Measurements from ENCODE around the gene MUSTN1.

Gene MUSTN1

GRCh38 chr3:52787246-52787645, 47.6 kb downstream of the MUSTN1 start:
- Histone ChIP-seq H3K36me3 (replicated peaks) (no peaks in the 10 kb centered on the region), H3K4me3 (ENCODE audit: low read depth, low read length) (no peak overlapping the region), H3K27ac (no peak overlapping the region), H3K27me3 (replicated peaks) (no peaks in the 10 kb centered on the region)
- TF ChIP-seq CTCF (IDR thresholded peaks at IDR 0.05; ENCODE audit: low read depth, low read length, missing control alignments): no peak
- in situ Hi-C loops (cut with HindIII; ENCODE audit: low pct_ligation_motif_present, low sequenced_read_pairs): no loop called here
- DNase-seq: no peak

DNA sequence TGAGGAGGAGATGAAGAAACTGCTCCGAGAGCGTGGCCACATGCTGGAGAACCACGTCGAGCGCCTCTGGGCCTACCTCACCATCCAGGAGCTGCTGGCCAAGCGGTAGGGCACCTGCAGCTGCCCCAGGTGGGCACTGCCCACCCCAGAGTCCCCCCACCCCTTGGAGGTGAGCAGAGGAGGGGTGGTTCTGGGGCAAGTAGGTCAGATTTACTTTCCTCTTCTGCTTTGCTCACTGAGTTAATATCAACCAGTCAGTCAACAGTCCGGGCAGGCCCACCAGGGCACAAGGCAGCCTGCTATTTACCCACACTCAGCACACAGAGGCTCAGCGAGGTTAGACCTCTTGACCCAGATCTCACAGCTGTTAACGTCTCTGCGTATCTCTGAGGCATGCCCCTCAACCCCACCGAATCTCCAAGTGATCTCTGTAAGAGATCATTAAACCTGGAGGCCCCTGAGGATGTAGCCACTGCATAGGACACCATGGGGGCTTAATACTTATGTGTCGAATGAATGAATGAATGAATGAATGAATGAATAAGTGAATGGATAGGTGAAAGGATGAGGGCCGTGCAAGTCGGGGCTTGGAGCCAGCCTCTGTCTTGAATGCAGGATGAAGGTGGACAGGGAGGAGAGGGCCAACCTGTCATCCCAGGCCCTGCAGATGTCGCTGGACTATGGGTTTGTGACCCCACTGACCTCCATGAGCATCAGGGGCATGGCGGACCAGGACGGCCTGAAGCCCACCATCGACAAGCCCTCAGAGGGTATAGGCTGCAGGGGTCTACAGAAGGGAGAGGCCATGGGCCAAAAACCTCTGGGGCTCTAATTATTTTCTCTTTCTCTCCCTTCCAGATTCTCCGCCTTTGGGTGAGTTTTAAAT, 48.2 kb downstream of the MUSTN1 start:
- no peak for TF ChIP-seq CTCF (IDR thresholded peaks at IDR 0.05; ENCODE audit: low read depth, low read length, missing control alignments)
- DNase-seq: no peak
- H3K27me3 ChIP-seq (replicated peaks): peaks cover 4% of the 10 kb centered on the region
- H3K27ac ChIP-seq: no peak overlapping the region
- H3K4me3 ChIP-seq (ENCODE audit: low read depth, low read length): no peak overlapping the region
- H3K36me3 ChIP-seq (replicated peaks): no peaks in the 10 kb centered on the region
- in situ Hi-C loops (cut with HindIII; ENCODE audit: low pct_ligation_motif_present, low sequenced_read_pairs): no loop called here

DNA sequence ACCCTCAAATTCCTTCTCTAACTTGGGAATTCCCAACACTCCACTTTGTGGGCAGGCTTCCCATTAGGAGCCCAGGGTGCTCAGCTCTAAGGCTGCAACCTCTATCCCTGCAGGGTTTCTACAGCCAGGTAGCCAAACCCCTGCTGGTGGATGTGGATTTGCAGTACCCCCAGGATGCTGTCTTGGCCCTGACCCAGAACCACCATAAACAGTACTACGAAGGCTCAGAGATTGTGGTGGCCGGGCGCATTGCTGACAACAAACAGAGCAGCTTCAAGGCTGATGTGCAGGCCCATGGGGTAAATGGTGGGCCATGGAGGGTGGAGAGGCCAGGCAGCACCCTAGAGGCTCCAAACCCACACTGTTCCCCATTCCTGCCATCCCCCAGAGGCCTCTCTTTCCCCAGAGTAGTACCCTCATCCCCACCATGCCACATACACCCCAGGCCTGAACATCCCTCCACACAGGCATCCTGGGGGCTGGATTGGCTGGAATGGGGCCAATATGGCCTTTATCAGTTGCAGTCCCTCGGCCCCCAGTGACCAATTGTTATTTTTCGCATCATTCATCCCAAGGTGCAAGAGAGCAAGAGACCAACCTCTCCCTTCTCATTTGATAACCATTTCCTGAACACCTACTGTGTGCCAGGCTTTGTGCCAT, 49.8 kb downstream of the MUSTN1 start:
- no peaks in the 10 kb centered on the region for H3K36me3 ChIP-seq (replicated peaks)
- H3K27me3 ChIP-seq (replicated peaks): peaks cover 4% of the 10 kb centered on the region
- in situ Hi-C loops (cut with HindIII; ENCODE audit: low pct_ligation_motif_present, low sequenced_read_pairs): no loop called here
- no peak for TF ChIP-seq CTCF (IDR thresholded peaks at IDR 0.05; ENCODE audit: low read depth, low read length, missing control alignments)
- DNase-seq: no peak
- H3K4me3 ChIP-seq (ENCODE audit: low read depth, low read length): no peak overlapping the region
- no peak overlapping the region for H3K27ac ChIP-seq

- no peak for DNase-seq
- Histone ChIP-seq H3K4me3 (ENCODE audit: low read depth, low read length) (no peak overlapping the region), H3K36me3 (replicated peaks) (no peaks in the 10 kb centered on the region), H3K27ac (no peak overlapping the region), H3K27me3 (replicated peaks) (peaks cover 4% of the 10 kb centered on the region)
- in situ Hi-C loops (cut with HindIII; ENCODE audit: low pct_ligation_motif_present, low sequenced_read_pairs): no loop called here
- TF ChIP-seq CTCF (IDR thresholded peaks at IDR 0.05; ENCODE audit: low read depth, low read length, missing control alignments): no peak
Measured at GRCh38 chr3:52784021-52784621, 50.7 kb downstream of the MUSTN1 start.

DNA sequence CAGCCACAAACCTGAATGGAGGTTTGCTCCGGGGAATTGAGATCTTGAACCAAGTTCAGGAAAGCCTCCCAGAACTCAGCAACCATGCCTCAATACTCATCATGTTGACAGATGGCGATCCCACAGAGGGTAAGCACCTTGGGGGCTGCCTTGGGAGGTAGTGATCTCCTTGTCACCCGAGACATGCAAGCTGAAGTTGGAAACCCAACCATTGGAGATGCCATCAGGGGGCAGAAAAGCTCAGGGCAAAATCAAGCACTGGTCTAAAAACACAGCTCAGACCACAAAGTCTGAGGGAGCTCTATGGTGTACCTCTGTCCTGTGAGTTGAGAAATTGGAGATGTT, 51.6 kb downstream of the MUSTN1 start:
- peaks cover 4% of the 10 kb centered on the region for H3K27me3 ChIP-seq (replicated peaks)
- H3K27ac ChIP-seq: no peak overlapping the region
- in situ Hi-C loops (cut with HindIII; ENCODE audit: low pct_ligation_motif_present, low sequenced_read_pairs): no loop called here
- no peak overlapping the region for H3K4me3 ChIP-seq (ENCODE audit: low read depth, low read length)
- no peak for DNase-seq
- no peaks in the 10 kb centered on the region for H3K36me3 ChIP-seq (replicated peaks)
- no peak for TF ChIP-seq CTCF (IDR thresholded peaks at IDR 0.05; ENCODE audit: low read depth, low read length, missing control alignments)

Measured in brain microvascular endothelial cell (primary cell).